ENCODE data around the gene CLTCL1.

The CLTCL1 gene

DNA sequence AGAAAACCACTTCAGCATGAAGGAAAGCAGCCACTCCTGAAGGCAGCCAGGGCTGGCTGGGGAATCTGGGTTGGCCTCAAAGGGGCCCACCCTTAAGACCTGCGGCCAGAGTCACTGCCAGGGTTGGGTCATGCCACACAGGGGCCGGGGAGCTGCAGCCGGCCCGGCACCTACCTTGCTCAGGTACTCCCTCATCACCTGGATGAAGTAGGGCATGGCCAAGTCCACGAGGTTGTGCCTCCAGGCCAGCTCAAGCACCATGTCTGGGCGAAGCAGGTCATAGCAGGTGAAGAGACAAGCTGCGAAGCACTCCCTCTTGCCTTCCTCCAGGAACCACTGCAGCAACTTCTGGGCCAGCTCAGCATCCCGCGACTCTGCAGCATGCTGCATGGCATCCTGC is 108.3 kb downstream of the CLTCL1 start:
- Mint-ChIP-seq H3K27me3 (no peaks in the 10 kb centered on the region), H3K27ac (no peak overlapping the region), H3K4me3 (no peak overlapping the region), H3K4me1 (peaks cover 28% of the 10 kb centered on the region), H3K36me3 (no peaks in the 10 kb centered on the region), H3K9me3 (no peaks in the 10 kb centered on the region)
- ATAC-seq: no peak

GRCh38 chr22:19182472-19183157 is 108.9 kb downstream of the CLTCL1 start:
- H3K4me3 Mint-ChIP-seq: no peak overlapping the region
- ATAC-seq: no peak
- no peaks in the 10 kb centered on the region for H3K9me3 Mint-ChIP-seq
- H3K27me3 Mint-ChIP-seq: no peaks in the 10 kb centered on the region
- no peaks in the 10 kb centered on the region for H3K36me3 Mint-ChIP-seq
- peaks cover 28% of the 10 kb centered on the region for H3K4me1 Mint-ChIP-seq
- H3K27ac Mint-ChIP-seq: peak overlapping the region; percentile 68

GRCh38 chr22:19181786-19182471 is 109.6 kb downstream of the CLTCL1 start:
- no peak for ATAC-seq
- Mint-ChIP-seq H3K4me3 (no peak overlapping the region), H3K36me3 (no peaks in the 10 kb centered on the region), H3K4me1 (peaks cover 32% of the 10 kb centered on the region), H3K27me3 (no peaks in the 10 kb centered on the region), H3K27ac (peak overlapping the region; percentile 68), H3K9me3 (no peaks in the 10 kb centered on the region)

DNA sequence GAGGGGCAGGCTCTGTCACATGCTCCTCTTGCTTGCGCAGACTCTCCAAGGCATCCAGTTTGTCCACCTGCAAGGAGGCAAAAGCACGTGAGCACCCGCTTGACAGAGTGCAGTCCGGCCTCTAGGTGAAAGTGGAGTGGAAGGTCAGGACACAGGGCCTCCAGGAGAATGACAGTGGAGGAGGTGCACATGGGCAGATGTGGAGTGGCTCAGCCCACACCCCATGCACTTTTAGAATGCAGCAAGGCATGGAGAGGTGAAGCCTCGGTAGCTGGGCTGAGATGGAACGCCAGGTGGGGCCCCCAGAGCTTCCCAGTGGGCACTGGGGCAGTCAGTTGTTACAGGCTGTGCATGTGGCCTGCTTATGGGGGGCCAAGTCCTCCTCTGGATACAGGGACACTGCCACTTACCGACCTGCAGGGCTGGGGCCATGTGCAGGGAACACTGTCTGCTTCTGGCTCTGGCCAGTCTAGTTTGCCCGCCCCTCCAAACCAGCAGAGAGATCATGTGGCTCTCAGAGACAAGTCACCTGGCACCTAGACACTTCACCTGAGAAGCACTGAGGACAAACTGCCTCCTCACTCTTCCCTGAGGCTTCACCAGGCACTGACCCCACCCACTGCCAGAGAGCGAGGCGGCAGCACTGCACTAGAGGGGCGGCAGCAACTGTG is 110.6 kb downstream of the CLTCL1 start:
- H3K4me1 Mint-ChIP-seq: peaks cover 42% of the 10 kb centered on the region
- H3K4me3 Mint-ChIP-seq: no peak overlapping the region
- no peaks in the 10 kb centered on the region for H3K27me3 Mint-ChIP-seq
- ATAC-seq: no peak
- no peaks in the 10 kb centered on the region for H3K36me3 Mint-ChIP-seq
- no peak overlapping the region for H3K27ac Mint-ChIP-seq
- H3K9me3 Mint-ChIP-seq: no peaks in the 10 kb centered on the region

DNA sequence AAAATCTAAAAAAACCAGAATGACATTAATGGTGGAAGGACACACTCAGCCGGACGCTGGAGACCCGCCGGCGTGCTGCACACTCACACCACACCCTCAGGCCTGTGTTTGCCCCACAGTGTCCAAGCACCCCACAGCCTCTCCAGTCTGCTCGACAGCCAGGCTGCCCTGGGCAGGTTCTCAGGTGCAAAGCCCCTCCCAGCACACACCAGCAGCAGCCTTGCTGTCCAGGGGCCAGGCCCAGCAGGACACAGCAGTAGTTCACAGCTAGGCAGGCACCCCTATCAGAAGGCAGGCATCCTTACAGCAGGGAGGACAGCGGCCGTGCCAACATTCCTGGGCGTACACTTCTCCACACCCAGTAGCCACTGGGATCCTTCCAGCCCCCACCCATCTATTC is 111.3 kb downstream of the CLTCL1 start:
- Mint-ChIP-seq H3K4me3 (no peak overlapping the region), H3K4me1 (peaks cover 49% of the 10 kb centered on the region), H3K27me3 (no peaks in the 10 kb centered on the region), H3K27ac (no peak overlapping the region), H3K9me3 (no peaks in the 10 kb centered on the region), H3K36me3 (no peaks in the 10 kb centered on the region)
- ATAC-seq: no peak

- H3K4me3 Mint-ChIP-seq: peak overlapping the region; percentile 77
- H3K4me1 Mint-ChIP-seq: peaks cover 55% of the 10 kb centered on the region
- no peaks in the 10 kb centered on the region for H3K27me3 Mint-ChIP-seq
- H3K36me3 Mint-ChIP-seq: no peaks in the 10 kb centered on the region
- H3K27ac Mint-ChIP-seq: peak overlapping the region; percentile 60
- no peaks in the 10 kb centered on the region for H3K9me3 Mint-ChIP-seq
- ATAC-seq: peak; percentile 64
These were observed 111.9 kb downstream of the CLTCL1 start for GRCh38 chr22:19179497-19180048.

GRCh38 chr22:19178657-19179496 is 112.6 kb downstream of the CLTCL1 start, which contains the start of gene SLC25A1:
TSS of gene SLC25A1 (minus strand) at chr22:19178736. CDS start at chr22:19178673, 63 bp downstream.
- Mint-ChIP-seq H3K4me1 (peaks cover 62% of the 10 kb centered on the region), H3K36me3 (no peaks in the 10 kb centered on the region), H3K27me3 (no peaks in the 10 kb centered on the region), H3K9me3 (no peaks in the 10 kb centered on the region), H3K27ac (peak within 1 kb of the TSS; percentile 61), H3K4me3 (peak within 1 kb of the TSS; percentile 79)
- ATAC-seq: peak; percentile 86

DNA sequence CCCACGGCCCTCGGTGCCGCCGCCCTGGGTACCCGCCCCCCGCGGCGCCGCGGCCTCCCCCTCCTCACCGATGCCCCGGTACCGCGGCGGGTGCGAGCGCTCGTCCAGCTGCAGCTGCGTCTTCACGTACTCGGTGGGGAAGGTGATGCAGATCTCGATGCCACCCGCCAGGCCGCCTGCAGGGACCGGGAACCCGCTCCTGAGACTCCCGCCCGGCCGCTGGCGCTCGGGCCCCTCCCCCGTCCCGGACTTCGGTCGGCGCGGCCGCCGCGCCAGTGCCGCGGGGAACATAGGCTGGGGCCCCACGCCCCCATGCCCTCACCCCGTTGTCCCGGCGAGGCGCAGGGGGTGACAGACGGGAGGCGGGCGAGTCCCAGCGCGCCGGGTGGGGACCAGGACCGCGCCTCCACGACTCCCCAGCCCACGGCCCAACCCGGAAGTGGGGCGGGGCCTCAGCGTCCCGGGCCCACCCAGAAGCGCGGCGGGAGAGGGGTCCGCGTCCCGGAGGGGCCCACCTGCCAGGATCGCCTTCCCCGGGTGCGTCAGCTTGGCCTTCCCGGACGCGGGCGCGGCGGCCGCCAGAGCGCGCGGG is 113.4 kb downstream of the CLTCL1 start:
- H3K27ac Mint-ChIP-seq: peak overlapping the region; percentile 61
- peaks cover 69% of the 10 kb centered on the region for H3K4me1 Mint-ChIP-seq
- no peaks in the 10 kb centered on the region for H3K27me3 Mint-ChIP-seq
- ATAC-seq: peak; percentile 61
- H3K36me3 Mint-ChIP-seq: no peaks in the 10 kb centered on the region
- peak overlapping the region; percentile 79 for H3K4me3 Mint-ChIP-seq
- no peaks in the 10 kb centered on the region for H3K9me3 Mint-ChIP-seq

DNA sequence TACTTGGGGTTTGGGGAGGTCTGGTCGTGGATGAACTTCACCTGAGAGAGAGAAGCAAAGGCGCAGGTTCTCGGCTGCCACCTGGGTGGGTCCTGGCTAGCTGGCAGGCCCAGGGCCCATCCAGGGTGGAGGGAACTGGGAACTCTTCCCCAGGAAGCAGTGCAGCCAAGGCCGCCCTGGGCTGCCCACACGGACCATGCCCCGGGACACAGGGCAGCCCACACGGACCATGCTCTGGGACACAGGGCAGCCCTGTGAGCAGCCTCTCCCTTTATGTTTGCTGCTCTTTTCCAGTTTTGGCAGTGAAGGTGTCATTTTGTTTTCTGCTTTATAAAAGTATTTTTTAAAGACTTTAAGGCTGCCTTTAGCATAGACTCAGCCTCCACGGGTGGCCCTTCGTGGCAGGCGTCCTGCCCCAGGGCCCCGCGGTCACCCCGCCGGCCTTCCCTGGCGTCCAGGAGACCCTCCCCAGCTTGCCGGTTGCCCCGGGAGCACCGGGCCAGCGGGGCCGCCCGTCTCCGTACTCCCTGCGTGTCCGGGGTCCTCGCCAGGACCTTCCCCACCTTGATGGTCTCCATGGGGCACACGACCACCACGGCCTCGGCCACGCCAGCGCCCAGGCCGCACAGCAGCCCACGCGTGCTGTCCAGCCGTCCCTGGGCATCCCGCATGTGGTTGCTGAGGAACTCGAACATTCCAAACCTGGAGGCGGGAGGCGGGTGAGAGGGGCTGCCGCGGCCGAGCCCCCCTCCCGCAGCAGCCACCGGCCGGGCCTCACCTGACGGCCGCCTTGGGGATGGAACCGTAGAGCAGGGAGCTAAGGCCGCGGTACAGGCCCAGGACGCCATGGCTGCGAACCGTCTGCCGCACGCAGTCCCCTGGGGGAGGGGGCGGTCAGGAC is 114.1 kb downstream of the CLTCL1 start:
- Mint-ChIP-seq H3K36me3 (no peaks in the 10 kb centered on the region), H3K4me3 (peak overlapping the region; percentile 79), H3K4me1 (peaks cover 73% of the 10 kb centered on the region), H3K9me3 (no peaks in the 10 kb centered on the region), H3K27me3 (no peaks in the 10 kb centered on the region), H3K27ac (peak overlapping the region; percentile 61)
- ATAC-seq: no peak

DNA sequence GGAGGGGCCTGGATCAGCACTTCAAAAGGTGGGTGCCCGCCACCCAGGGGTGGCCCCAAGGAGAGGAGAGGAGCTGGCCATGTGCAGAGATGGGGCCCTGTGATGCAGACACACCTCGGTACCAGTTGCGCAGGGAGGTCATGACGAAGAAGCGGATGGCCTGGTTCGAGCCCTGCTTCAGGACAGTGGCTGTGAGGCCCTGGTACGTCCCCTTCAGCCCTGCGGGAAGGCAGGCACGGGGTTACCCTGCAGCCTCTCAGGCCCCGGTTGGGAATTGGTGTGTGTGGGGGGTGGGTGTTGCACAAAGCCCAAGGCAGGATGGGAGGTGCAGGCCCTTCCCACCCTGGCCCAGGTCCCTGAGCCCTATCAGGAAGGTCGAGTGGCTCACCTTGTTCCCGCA is 114.8 kb downstream of the CLTCL1 start:
- Mint-ChIP-seq H3K27me3 (no peaks in the 10 kb centered on the region), H3K36me3 (no peaks in the 10 kb centered on the region), H3K9me3 (no peaks in the 10 kb centered on the region), H3K27ac (peak overlapping the region; percentile 19), H3K4me1 (peaks cover 72% of the 10 kb centered on the region), H3K4me3 (peak overlapping the region; percentile 66)
- ATAC-seq: no peak

DNA sequence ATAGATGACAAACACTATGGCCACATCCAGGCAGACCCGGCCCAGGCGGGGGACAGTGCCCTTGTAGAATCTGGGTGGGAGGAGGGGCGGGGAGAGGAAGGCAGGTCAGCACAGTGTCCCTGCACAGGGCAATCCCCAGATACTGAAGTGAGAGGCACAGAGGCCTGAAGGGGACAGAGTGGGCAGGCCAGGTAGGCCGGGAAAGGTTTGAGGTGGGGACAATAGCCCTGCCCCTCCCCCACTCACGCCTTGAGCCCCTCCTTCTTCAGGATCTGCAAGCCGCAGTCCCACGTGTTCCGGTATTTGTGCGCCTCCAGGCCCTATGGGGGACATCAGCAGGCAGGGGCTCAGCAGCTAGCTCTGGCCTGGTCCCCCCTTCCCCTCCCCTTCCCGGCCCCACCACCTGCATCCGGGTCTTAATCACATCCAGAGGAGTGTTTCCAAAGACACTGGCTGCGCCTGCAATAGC is 115.3 kb downstream of the CLTCL1 start:
- ATAC-seq: no peak
- Mint-ChIP-seq H3K27ac (peak overlapping the region; percentile 19), H3K4me3 (peak overlapping the region; percentile 66), H3K36me3 (no peaks in the 10 kb centered on the region), H3K27me3 (no peaks in the 10 kb centered on the region), H3K4me1 (peaks cover 66% of the 10 kb centered on the region), H3K9me3 (no peaks in the 10 kb centered on the region)

DNA sequence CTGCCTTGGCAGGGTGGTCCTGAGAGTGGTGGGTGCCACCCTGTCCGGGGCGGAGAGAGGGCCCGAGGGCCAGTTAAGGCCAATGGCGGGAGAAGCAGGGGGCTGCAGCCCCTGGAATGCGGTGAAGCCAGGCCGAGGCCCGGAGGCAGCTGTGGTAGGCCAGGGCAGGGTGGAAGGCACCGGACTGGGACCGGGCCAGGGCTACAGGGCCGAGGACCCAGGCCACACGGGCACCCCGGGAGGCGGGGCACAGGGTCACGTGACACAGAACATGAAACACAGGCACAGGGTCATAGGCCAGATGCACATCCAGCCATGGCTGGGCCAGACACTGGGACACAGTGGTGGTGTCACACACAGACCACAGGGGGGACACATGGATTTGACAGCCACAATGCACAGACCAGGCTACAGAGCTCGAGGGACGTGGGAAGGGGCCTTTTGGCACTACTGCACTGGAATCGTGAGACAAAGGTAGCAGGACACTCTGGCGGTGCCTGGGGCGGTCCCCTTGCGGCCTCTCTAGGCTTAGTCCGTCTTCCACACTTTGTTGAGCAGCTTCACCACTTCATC is 115.8 kb downstream of the CLTCL1 start:
- Mint-ChIP-seq H3K9me3 (no peaks in the 10 kb centered on the region), H3K4me1 (peaks cover 68% of the 10 kb centered on the region), H3K27ac (peak overlapping the region; percentile 19), H3K4me3 (no peak overlapping the region), H3K27me3 (no peaks in the 10 kb centered on the region), H3K36me3 (no peaks in the 10 kb centered on the region)
- ATAC-seq: no peak

DNA sequence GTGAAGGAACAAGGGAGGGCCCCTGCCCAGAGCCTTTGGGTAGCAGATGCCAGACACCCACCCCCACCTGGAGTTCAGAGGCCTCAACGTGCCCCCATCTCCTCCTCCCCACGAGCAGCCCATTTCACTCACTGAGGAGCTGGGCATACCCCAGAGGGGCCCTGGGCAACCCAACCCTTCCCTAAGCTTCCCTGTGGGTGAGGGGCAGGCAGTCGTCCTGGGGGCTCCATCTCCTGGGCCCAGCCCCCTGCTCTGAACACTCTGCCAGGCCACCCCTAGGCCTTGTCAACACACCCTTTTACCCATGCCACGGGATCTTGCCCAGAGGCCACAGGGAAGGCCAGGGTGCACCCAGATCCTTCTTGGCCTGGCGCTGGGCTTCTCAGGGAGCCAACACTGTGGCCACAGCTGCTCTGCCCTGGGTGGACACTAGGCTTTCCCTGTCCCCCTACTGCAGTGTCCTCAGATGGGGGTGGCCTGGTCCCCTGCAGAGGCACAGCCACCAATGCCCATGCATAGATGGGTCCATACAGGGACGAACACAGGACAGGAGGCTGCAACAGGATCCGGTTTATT is 116.4 kb downstream of the CLTCL1 start:
- Mint-ChIP-seq H3K27ac (peak overlapping the region; percentile 78), H3K36me3 (no peaks in the 10 kb centered on the region), H3K9me3 (no peaks in the 10 kb centered on the region), H3K27me3 (peaks cover 5% of the 10 kb centered on the region), H3K4me1 (peaks cover 74% of the 10 kb centered on the region), H3K4me3 (no peak overlapping the region)
- no peak for ATAC-seq

Data from stimulated activated memory B cell treated with anti-CD40 and anti-IgM and Interleukin-4, amounts not matched to agents 10 μg/mL and 1 μg/mL and 100 μg/mL, for 72 hours (primary cell).